ENCODE measurements around the gene DYNLL1. TPM values are rescaled to one million over a fixed set of nuclear protein-coding genes. Genes with fewer than 3 reads are reported as not detected.

Gene DYNLL1
- total RNA-seq (2016; rRNA removed; fragmentation: Illumina TruSeq; extraction: Trizol) (271 and 403 TPM in 2 replicates), polyA plus RNA-seq (2011; rRNA removed) (294 and 318 TPM in 2 replicates), polyA minus RNA-seq (2011; rRNA and poly(A)+ RNA removed; ENCODE audit: low replicate concordance) (59.5 and 114 TPM in 2 replicates), Bru-seq, nascent RNA (percentile 63 among the genes with signal in this experiment), BruChase-seq, experiment 1, labeled RNA remaining after a 6-hour chase (percentile 79 among the genes with signal in this experiment), BruChase-seq, experiment 2, labeled RNA remaining after a 2-hour chase (percentile 67 among the genes with signal in this experiment)
- total RNA-seq (2016; cell fraction: cytosol; rRNA removed; fragmentation: Illumina TruSeq; extraction: Trizol; ENCODE audit: low read depth), result 125 and 176 TPM in 2 replicates
- 277 and 420 TPM in 2 replicates for total RNA-seq (2016; cell fraction: insoluble cytoplasmic fraction; rRNA removed; fragmentation: Illumina TruSeq; extraction: Trizol)
- total RNA-seq (2016; cell fraction: membrane; rRNA removed; fragmentation: Illumina TruSeq; extraction: Trizol), result 174 and 230 TPM in 2 replicates
- total RNA-seq (2016; cell fraction: nucleus; rRNA removed; fragmentation: Illumina TruSeq; extraction: Trizol), result 119 and 123 TPM in 2 replicates
- 305 and 402 TPM in 2 replicates for polyA plus RNA-seq (2011; cell fraction: cytosol; rRNA removed)
- polyA plus RNA-seq (2011; cell fraction: nucleus; rRNA removed), result 130 and 152 TPM in 2 replicates
- polyA plus RNA-seq (2012), result 350 and 505 TPM in 2 replicates
- polyA plus RNA-seq (2016; cell fraction: cytosol; fragmentation: Illumina TruSeq; extraction: Trizol; ENCODE audit: low read depth), result 240 and 370 TPM in 2 replicates
- 862 and 951 TPM in 2 replicates for polyA plus RNA-seq (2016; cell fraction: insoluble cytoplasmic fraction; fragmentation: Illumina TruSeq; extraction: Trizol; ENCODE audit: low read depth)
- polyA plus RNA-seq (2016; cell fraction: membrane; fragmentation: Illumina TruSeq; extraction: Trizol; ENCODE audit: low read depth), result 322 and 411 TPM in 2 replicates
- 362 and 385 TPM in 2 replicates for polyA plus RNA-seq (2016; cell fraction: nucleus; fragmentation: Illumina TruSeq; extraction: Trizol; ENCODE audit: insufficient read depth, low read depth)
- 80.5 and 87.3 TPM in 2 replicates for polyA minus RNA-seq (2011; cell fraction: cytosol; rRNA and poly(A)+ RNA removed)
- polyA minus RNA-seq (2011; cell fraction: nucleus; rRNA and poly(A)+ RNA removed), result 57.0 and 67.4 TPM in 2 replicates
- long read RNA-seq, experiment 1, transcript DYNLL1-210 (1 exons, 670 nt), result minor isoform, 7 of 180 reads
- long read RNA-seq, experiment 1, transcript DYNLL1-201 (3 exons, 720 nt), result major isoform, 144 of 180 reads
- long read RNA-seq, experiment 1, transcript DYNLL1-207 (2 exons, 719 nt), result minor isoform, 7 of 180 reads
- long read RNA-seq, experiment 1, transcript DYNLL1-202 (3 exons, 697 nt), result minor isoform, 19 of 180 reads
- long read RNA-seq, experiment 1, partial matches to known transcripts, result 0 of 180 reads
- long read RNA-seq, experiment 1, other reads (novel, unspliced or antisense), result 3 of 180 reads
- long read RNA-seq, experiment 2, transcript DYNLL1-210 (1 exons, 670 nt), result minor isoform, 14 of 394 reads
- long read RNA-seq, experiment 2, transcript DYNLL1-207 (2 exons, 719 nt), result minor isoform, 24 of 394 reads
- long read RNA-seq, experiment 2, transcript DYNLL1-202 (3 exons, 697 nt), result minor isoform, 29 of 394 reads
- long read RNA-seq, experiment 2, transcript DYNLL1-201 (3 exons, 720 nt), result major isoform, 320 of 394 reads
- long read RNA-seq, experiment 2, partial matches to known transcripts, result 0 of 394 reads
- long read RNA-seq, experiment 2, other reads (novel, unspliced or antisense), result 5 of 394 reads

- H2AFZ ChIP-seq (ENCODE audit: low read length), result no peak within 1 kb of the TSS
- in situ Hi-C loops (cut with HindIII; ENCODE audit: extremely low pct_ligation_motif_present, low pct_unique_long_range_greater_than_20kb) (no loop called here), intact Hi-C loops (cut with micrococcal nuclease; ENCODE audit: unreplicated experiment) (loop anchor here (2.0 to 5.0 kb wide), 2 partner anchors 27 to 41 kb away; partner anchors contain the start of gene SRSF9)
- BruUV-seq (replicated peaks), result no TSS peak
- CTCF ChIA-PET (ENCODE audit: low intra/inter-chr PET ratio, low total read pairs), result no interaction called here
- H3K4me3 ChIP-seq (replicated peaks in 1 of 3; ENCODE audit: insufficient read depth in 1 of 3, low read depth in 2 of 3, low read length in 3 of 3), result peak within 1 kb of the TSS; percentile 95 to 100 (median 97)
- peak within 1 kb of the TSS; percentile 69 for H3K27ac ChIP-seq (ENCODE audit: extremely low read length, insufficient read depth, low read length)
- peak within 1 kb of the TSS; percentile 98 for H3K4me2 ChIP-seq (ENCODE audit: low read depth, low read length)
- FAIRE-seq (peak; percentile 86), DNase-seq (ENCODE audit: low spot score) (peak; percentile 93), ATAC-seq (peak; percentile 94)
- H3K36me3 ChIP-seq (replicated peaks in 1 of 2; ENCODE audit: control insufficient read depth in 1 of 2, insufficient read depth in 2 of 2, low read length in 2 of 2), result peaks cover 3 to 9% of the 10 kb centered on the region in 2 experiments; a peak in 3 of 5 replicates
- peak within 1 kb of the TSS; percentile 88 for H3K9ac ChIP-seq (ENCODE audit: insufficient read depth, low read depth, low read length)
- 0% methylated on average over 5 of the region's 53 CpGs for WGBS (ENCODE audit: low lambda C conversion rate)
- no peaks in the 10 kb centered on the region for H3K9me3 ChIP-seq (ENCODE audit: low read length)
- POLR2A ChIA-PET, result interaction anchor here (0.6 to 2.8 kb wide), 15 partner anchors 9 to 268 kb away, joined by 3 to 30 read pairs (median 6); partner anchors contain the start of genes COQ5, POP5, RNU4-1 and RNU4-2
- H3K27me3 ChIP-seq (ENCODE audit: control insufficient read depth in 1 of 2, insufficient read depth in 2 of 2, low read length in 2 of 2), result no peaks in the 10 kb centered on the region; a peak in 1 of 5 replicates
- H4K20me1 ChIP-seq (ENCODE audit: insufficient read depth, low read length), result peaks cover 10% of the 10 kb centered on the region
- H3K79me2 ChIP-seq (ENCODE audit: insufficient read depth, low read length), result peaks cover 27% of the 10 kb centered on the region
- peaks cover 28% of the 10 kb centered on the region for H3K4me1 ChIP-seq (ENCODE audit: insufficient read depth, low read length)
- TF ChIP-seq THAP7 (CRISPR knock-in tag; IDR thresholded peaks at IDR 0.05), result peak; percentile 56; the same call in 1 of the 2 replicates
- TF ChIP-seq IRF9 (CRISPR knock-in tag; IDR thresholded peaks at IDR 0.05; ENCODE audit: borderline replicate concordance), result peak; percentile 62; the same call in 1 of the 2 replicates
- peak; percentile 85 for TF ChIP-seq THAP11 (CRISPR knock-in tag; IDR thresholded peaks at IDR 0.05)
- TF ChIP-seq TBP (CRISPR knock-in tag; IDR thresholded peaks at IDR 0.05), result no peak
- TF ChIP-seq ZNF703 (CRISPR knock-in tag; IDR thresholded peaks at IDR 0.05; ENCODE audit: borderline replicate concordance), result no peak
- peak; percentile 37; the same call in 1 of the 2 replicates for TF ChIP-seq HCFC1 (IDR thresholded peaks at IDR 0.05; ENCODE audit: low read depth, low read length)
- peak; percentile 61; the same call in 1 of the 2 replicates for TF ChIP-seq ZNF552 (CRISPR knock-in tag; IDR thresholded peaks at IDR 0.05; ENCODE audit: borderline replicate concordance)
- TF ChIP-seq ZNF615 (CRISPR knock-in tag; IDR thresholded peaks at IDR 0.05; ENCODE audit: borderline replicate concordance), result 0 out of 2 replicates have a peak, but pooled peaks have one; percentile 11
- no peak for TF ChIP-seq PHF5A (CRISPR knock-in tag; IDR thresholded peaks at IDR 0.05; ENCODE audit: low read depth, unreplicated experiment)
- TF ChIP-seq ZNF557 (CRISPR knock-in tag; IDR thresholded peaks at IDR 0.05), result no peak
- TF ChIP-seq ATF2 (CRISPR knock-in tag; IDR thresholded peaks at IDR 0.05), result 0 out of 2 replicates have a peak, but pooled peaks have one; percentile 47
- TF ChIP-seq MIER3 (CRISPR knock-in tag; IDR thresholded peaks at IDR 0.05; ENCODE audit: borderline replicate concordance), result no peak
- TF ChIP-seq SP1 (IDR thresholded peaks at IDR 0.05), result no peak
- peak; percentile 98 for TF ChIP-seq SP1 (CRISPR knock-in tag; IDR thresholded peaks at IDR 0.05)
Observed at GRCh38 chr12:120495731-120496412, at the start of gene DYNLL1. Gene DYNLL1, plus strand, starts transcription at chr12:120496113. Its CDS starts 309 bp downstream, at chr12:120496422.
